HG02943 (cell line): ENCODE results near the gene NAGPA.
A peak's percentile ranks its signal among the peaks of the same experiment; 100 is the strongest.
"Not testable (repeated sequence)": the region's sequence is repeated elsewhere in the genome, so short reads cannot be mapped to it uniquely, and the experiment has no call there.

Source experiments
- ATAC-seq: cut with Tn5 transposase; IDR thresholded peaks from one replicate; pipeline ENCODE4 v1.9.1; 2021; ENCODE audit warnings: mild to moderate bottlenecking, low read depth, moderate library complexity; ENCODE audit not compliant: unreplicated experiment

The NAGPA gene

GRCh38 chr16:5062051-5062450, 28.3 kb upstream of the NAGPA start:
- ATAC-seq, result no peak

GRCh38 chr16:5060073-5060641, 26.4 kb upstream of the NAGPA start:
- ATAC-seq, result no peak

- no peak for ATAC-seq
Observed at GRCh38 chr16:5059386-5060072, 25.8 kb upstream of the NAGPA start.

- no peak for ATAC-seq
Observed at GRCh38 chr16:5058476-5058875, 24.7 kb upstream of the NAGPA start.

GRCh38 chr16:5056352-5056751, 22.6 kb upstream of the NAGPA start:
- ATAC-seq, result no peak

- ATAC-seq, result no peak
Observed at GRCh38 chr16:5054876-5055865, 21.4 kb upstream of the NAGPA start.

GRCh38 chr16:5046914-5047313, 13.2 kb upstream of the NAGPA start:
- no peak for ATAC-seq

GRCh38 chr16:5045499-5046115, 11.9 kb upstream of the NAGPA start:
- no peak for ATAC-seq

- ATAC-seq, result not testable (repeated sequence)
Observed at GRCh38 chr16:5044581-5044980, 10.8 kb upstream of the NAGPA start.

- ATAC-seq, result no peak
Observed at GRCh38 chr16:5044011-5044540, 10.3 kb upstream of the NAGPA start.

GRCh38 chr16:5042574-5043171, 8.9 kb upstream of the NAGPA start:
- ATAC-seq, result no peak

- ATAC-seq, result peak; percentile 75
Observed at GRCh38 chr16:5041600-5042133, 7.9 kb upstream of the NAGPA start.

- no peak for ATAC-seq
Observed at GRCh38 chr16:5040451-5040850, 6.7 kb upstream of the NAGPA start.

- no peak for ATAC-seq
Observed at GRCh38 chr16:5036228-5037156, 2.8 kb upstream of the NAGPA start.

GRCh38 chr16:5035909-5036227, 2.1 kb upstream of the NAGPA start:
- no peak for ATAC-seq

GRCh38 chr16:5034167-5034523, 410 bp upstream of the NAGPA start:
- no peak for ATAC-seq

- ATAC-seq, result no peak
Observed at GRCh38 chr16:5032748-5033167, 977 bp downstream of the NAGPA start.

- ATAC-seq, result no peak
Observed at GRCh38 chr16:5031601-5032000, 2.1 kb downstream of the NAGPA start.

- no peak for ATAC-seq
Observed at GRCh38 chr16:5030251-5030870, 3.4 kb downstream of the NAGPA start.
